ENCODE measurements around the gene VEGFA.
A peak's percentile ranks its signal among the peaks of the same experiment; 100 is the strongest.

VEGFA gene

DNA sequence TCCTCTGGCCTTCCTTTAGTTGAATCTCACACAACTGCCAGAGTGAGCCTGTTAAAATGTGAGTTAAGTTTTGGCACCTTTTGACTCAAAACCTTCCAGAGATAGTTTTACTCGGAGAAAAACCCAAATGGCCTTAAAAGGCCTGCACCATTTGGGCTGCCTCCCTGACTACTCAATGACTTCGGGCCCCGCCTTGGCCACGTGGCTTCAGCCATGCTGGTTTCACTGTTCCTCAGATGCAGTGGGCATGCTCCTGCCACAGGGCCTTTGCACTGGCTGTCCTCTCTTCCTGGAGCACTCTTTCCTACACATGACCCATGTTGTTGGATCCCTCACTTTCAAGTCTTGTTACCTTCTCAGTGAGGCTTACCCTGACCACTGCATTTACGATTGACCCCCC is 18.3 kb downstream of the VEGFA start:
- DNase-seq, result no peak

DNA sequence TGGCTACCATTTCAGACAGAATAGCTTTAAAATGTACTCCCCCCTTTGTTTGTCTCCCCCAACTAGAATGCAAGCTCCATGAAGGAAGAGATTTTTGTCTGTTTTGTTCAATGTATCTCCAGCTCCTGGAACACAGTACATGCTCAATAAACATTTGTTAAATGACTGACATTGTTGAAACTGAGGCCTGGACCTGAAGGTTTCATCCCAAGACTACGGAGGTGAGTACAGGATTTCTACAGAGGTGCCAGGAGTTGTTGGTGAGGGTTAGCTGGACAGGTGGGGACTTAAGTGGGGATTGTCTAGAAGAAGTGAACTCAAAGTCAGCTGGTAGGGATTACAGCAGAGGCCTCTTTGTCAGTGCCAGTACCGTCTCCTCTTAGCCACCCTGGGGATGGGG is 19.4 kb downstream of the VEGFA start:
- DNase-seq, result no peak

DNA sequence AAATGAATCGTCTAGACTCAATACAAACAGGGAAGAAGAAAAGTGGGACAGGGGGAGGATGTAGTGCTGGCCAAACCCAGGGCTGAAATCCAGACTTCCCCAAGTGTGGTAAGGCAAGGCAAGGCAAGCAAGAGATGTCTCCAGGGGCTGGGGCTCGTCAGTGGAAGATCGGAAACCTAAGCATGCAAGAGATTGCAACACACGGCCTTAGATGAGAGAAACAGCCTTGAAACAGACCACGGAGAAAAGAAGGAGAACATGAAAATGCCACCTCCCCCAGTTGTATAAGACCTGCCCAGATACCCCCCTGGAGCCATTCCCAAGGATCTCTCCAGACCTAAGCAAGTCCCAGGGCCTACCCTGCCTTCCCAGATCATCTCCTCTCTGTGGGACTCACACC is 20.0 kb downstream of the VEGFA start:
- DNase-seq, result no peak

GRCh38 chr6:43791745-43792422 is 21.9 kb downstream of the VEGFA start:
- no peak for DNase-seq

DNA sequence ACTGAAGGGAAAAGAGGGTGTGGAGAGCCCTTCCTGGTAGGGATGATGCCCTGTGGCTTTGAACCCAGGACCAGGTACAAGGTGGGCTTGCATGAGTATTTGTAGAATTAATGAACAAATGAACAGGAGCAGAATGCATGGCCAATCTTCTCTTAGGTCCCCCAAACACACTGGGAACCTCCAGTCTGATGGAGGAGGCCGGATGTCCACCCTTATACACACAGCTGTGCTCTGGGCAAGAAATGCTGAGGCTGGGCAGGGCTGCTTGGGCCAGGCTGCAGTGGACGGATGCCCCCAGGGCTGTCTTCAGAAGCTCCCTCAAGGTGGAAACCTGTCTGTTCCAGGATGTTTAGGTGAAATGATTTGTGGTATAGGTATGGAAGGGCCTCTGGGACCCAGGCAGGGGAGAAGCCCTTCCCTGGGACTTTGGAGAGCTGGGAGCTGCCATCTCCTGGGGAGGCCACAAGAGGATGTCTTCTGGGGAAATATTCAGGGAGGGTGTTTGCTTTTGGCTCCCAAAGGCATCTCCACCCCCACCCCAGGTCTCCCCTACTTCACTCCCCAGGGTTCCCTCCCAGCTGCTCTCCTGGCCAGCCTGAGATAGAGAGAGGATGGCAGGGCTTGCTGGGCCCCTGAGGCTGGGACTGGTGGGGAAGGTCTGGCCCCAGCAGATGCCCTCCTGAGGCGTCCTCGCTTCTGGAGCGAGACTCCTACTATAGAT is 23.3 kb downstream of the VEGFA start:
- DNase-seq, result no peak

DNA sequence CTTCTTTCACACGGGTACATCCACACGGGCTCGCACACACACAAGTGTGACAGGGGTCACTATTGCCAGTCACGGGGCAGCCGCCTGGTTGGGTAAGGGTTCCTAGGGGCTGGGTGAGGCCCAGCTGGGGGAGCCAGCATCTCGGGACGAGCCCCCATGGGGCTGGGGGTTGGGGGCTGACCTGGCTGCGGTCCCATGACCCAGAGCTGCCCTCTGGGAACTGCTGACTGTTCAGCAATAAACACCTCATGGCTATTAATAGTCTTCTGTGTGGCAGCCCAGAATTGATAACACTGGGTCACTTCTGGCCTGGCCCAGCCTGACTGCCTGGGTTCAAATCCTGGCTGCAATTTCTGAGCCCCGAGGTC is 23.8 kb downstream of the VEGFA start:
- DNase-seq, result no peak

DNA sequence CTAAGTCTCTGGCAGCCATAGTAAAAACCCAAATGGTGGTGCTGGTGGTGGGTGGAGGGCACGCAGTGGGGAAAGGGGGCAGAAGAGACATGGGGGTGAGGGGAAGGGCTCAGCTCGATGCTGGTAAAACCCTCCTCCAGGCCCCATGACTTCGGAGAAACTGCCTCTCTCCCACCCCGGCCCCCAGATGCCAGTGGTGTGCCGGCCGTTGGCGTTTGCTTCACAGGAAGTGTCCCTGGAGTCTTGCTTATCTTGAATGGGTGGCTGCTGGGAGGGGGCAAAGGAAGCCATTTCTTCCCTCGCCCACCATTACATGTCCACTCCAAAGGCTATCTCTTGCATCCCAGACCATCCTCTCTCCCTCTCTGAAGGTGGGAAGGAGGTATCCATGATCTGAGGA is 25.4 kb downstream of the VEGFA start:
- DNase-seq, result no peak

- DNase-seq, result no peak
These were observed 26.2 kb downstream of the VEGFA start for GRCh38 chr6:43796168-43796567.

GRCh38 chr6:43796903-43797890 is 27.2 kb downstream of the VEGFA start:
- no peak for DNase-seq

DNA sequence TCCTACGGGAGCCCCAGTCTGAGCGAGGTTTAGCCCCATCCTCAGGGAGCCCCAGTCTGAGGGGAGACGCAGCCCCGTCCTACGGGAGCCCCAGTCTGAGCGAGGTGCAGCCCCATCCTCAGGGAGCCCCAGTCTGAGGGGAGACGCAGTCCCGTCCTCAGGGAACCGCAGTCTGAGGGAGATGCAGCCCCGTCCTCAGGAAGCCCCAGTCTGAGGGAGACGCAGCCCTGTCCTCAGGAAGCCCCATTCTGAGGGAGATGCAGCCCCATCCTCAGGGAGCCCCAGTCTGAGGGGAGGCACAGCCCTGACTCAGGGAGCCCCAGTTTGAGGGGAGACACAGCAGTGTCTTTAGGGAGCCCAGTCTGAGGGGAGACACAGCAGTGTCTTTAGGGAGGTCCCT is 27.9 kb downstream of the VEGFA start:
- DNase-seq, result no peak

GRCh38 chr6:43798688-43799444 is 28.9 kb downstream of the VEGFA start:
- peak; percentile 50 for DNase-seq

DNA sequence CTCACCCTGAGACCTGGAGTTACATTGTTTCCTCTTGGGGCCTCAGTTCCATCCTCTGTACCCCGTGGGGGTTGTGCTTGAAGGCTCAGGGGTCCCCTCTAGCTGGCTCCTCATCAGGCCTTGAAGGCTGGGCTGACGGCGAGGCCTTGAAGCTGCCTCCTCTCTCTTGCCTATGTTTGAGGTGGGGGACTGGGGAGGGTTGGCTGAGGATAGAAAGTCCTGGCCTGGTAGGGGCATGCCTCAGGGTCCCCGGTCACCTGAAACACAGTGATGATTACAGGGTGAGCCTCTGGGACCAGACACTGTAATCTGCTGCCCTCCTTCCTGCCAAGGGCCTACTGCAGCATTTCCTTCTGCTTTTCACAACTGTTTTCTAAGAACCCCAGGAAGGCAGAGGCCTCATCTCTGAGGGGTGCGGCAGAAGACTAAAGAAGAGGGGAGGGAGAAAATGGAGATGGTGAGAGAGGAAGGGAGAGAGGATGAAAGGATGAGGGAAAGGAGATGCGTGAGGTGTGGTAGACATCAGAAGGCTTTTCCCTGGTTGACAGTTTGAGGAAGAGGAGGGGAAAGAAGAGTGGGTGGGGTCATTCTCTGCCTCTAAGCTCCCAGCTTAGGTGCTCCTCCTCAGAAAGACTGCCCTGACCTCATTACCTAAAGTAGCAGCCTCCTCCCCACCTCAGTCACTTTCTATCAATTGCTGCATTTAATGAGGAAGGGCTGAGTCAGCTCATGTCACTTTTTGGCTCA is 29.7 kb downstream of the VEGFA start:
- no peak for DNase-seq

- DNase-seq, result no peak
These were observed 30.2 kb downstream of the VEGFA start for GRCh38 chr6:43800298-43800623.

DNA sequence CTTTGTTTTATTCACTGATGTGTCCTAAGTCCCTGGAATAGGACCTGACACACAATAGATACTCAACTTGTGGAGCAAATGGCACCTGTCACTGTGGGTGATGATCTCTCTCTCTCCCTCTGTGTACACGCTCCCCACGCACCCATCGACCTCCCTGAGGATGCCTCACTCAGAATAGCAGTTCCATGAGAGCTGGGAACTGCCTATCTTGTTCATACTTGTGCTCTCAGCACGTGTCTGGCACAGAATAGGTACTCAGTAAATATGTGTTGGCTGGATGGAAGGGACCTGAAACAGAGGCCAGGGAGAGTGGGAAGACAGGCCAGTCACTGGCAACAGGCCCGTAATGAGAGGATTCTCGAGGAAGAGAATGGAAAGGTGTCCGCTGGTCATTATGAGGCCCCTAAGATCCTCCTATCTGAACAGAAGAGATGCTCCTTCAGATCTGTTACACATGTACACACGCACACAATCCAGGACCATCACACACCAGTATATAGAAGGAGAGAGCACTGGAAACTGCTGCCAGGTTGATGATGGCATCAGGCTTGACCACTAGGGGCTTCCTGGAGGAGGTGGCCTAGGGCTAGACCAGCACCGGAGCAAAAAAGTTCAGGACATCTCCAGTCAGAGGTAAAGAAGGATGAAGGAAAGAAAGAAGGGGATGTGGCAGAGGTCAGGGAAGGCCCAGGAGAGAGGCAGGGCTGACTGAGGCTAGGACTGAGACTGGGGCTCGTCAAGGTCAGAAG is 30.9 kb downstream of the VEGFA start:
- DNase-seq, result no peak

DNA sequence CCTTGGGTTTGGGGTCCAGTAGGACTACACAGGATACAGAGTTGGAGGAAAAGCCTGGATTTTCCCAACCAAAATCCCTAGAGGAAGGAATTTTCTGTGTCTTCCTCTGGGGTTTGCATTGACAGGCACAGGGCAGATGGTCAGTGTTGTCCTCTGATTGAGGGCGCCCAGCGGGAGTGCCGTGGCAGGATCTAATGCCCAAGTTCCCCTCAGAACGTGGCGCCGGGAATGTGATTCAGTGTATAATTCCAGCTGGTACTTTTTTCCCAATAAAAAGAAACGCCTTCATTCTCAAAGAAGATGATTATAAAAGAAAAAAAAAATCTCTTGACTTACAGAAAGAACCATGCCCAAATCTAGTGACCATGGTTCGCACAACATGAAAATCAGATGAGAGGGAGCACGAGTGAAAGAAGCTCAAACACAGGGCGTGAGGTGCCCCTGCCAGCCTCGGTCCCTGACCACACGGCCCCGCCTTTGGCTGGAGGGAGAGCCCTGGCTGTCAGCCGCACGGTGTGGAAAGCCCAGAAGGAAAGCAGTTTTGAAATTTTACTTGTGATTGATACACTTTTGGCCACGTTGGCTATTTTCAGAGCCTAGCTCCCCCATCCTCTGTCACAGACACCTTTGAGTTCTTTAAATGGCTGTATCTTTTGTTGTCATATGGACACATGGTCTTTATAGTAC is 31.6 kb downstream of the VEGFA start:
- DNase-seq, result no peak

- DNase-seq, result no peak
These were observed 33.2 kb downstream of the VEGFA start for GRCh38 chr6:43803055-43803782.

DNA sequence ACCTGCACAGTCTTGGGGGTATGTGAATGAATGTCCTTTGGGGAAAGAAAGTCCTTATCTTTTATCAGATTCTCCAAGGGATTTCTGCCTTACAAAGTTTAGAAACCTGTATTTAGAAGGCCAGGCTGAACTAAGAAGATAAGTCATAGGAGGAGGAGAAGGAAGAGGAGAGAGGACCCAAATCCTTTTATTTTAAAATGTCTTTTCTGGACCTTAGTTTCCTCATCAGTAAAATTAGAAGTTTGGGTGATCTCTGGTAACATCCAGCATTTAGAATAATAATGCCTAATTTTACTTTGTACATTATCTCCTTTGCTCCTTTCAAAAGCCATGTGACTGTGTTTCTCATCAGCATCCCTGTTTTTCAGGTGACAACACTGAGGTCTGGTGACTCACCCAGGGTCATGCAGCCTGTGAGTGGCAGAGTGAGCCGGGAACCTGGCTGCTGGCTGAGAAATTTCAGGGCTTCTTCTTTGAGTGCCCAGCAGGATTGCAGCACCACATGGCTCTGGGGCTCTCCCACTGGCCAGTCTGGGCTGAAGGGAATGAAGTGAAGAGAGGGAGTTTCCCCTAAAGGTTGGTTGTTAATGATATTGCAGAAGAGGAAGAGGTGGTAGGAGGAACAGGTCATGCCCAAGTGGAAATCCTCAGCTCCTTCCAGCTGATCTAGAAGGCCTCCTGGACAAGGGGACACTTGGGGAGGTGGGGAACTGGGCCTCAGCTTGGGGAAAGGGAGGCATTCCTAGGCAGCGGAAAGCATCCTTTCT is 34.0 kb downstream of the VEGFA start:
- DNase-seq, result no peak

DNA sequence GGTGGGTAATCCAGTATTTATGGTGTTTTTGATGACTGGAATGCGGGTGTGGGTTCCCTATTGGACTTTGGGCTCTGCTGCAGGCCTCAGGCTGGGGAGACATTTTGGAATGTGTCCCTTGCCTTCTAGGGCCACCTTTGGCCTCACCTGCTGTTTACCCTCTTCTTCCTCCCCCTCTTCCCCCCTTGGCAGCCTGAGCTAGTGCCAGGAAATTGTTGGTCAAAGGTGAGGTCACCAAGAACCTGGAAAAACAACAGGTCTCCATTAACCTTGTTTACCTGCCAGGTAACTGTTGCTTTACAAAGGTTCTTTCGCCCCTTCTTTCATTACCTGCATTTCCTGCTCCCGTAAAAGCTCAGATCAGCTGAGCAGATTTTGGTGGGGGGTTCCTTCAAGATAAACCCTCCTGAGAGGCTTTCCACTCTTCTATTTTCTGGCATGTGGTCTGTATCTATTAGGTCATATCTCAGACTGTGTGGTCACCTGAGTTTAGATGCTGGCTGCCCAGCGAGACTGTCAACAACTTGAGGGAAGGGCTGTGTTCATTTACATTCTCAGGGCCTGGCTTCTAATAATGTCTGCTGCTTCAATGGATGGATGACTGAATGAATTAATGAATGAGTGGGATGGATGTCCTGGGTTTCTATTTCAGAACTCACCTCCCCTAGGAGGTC is 34.7 kb downstream of the VEGFA start:
- no peak for DNase-seq

GRCh38 chr6:43805699-43806042 is 35.7 kb downstream of the VEGFA start:
- DNase-seq, result no peak

Measured in NCI-H510A (cell line).